Psoas muscle (tissue), 8 donors: Measurements from ENCODE around the gene TRAPPC12. TPM values are rescaled to one million over a fixed set of nuclear protein-coding genes. Genes with fewer than 3 reads are reported as not detected.

Experiments used
- ATAC-seq, 4 donors: fragments of 200-7000 bp; cut with Tn5 transposase; one replicate each; pipeline ENCODE4 v1.9.1; 2020; ENCODE audit warnings: moderate library complexity in 3 of 4, mild to moderate bottlenecking in 2 of 4
- DNase-seq, 2 donors: peaks; one replicate each; pipeline ENCODE4 v3.0.0-alpha.2; 2020
- H3K27ac ChIP-seq: fragments of 200-600 bp; one replicate; pipeline ENCODE4 v1.8.0; 2022
- H3K27me3 ChIP-seq, 3 donors: fragments of 200-600 bp in 1 of 3; one replicate each; pipeline versions ENCODE4 v1.6.1 to v1.8.0; 2013 to 2022; ENCODE audit warnings: low read length in 2 of 3, mild to moderate bottlenecking in 2 of 3, moderate library complexity in 1 of 3; ENCODE audit not compliant: insufficient read depth in 3 of 3
- H3K36me3 ChIP-seq, 2 donors: fragments of 200-600 bp in 1 of 2; one replicate each; pipeline versions ENCODE4 v1.6.1 to v1.8.0; 2013 to 2022; ENCODE audit warnings: low read depth in 1 of 2, mild to moderate bottlenecking in 1 of 2, moderate library complexity in 1 of 2; ENCODE audit not compliant: insufficient read depth in 1 of 2
- H3K4me1 ChIP-seq: fragments of 200-600 bp; one replicate; pipeline ENCODE4 v1.8.0; 2022
- H3K4me3 ChIP-seq: fragments of 200-600 bp; one replicate; pipeline ENCODE4 v1.8.0; 2022; ENCODE audit warnings: mild to moderate bottlenecking
- H3K9me3 ChIP-seq: fragments of 200-600 bp; one replicate; pipeline ENCODE4 v1.8.0; 2022
- WGBS, 3 donors: extraction: QIAGEN DNeasy Blood & Tissue Kit; methylation state at CpG; one replicate each; pipeline versions ENCODE4 v1.1.6 to v1.1.7; 2013; 5-methylcytosine and 5-hydroxymethylcytosine counted together
- intact Hi-C, 2 donors: fragments of 100-400 bp; cut with DNase I; formaldehyde crosslinking; loops; one replicate each; pipeline versions ENCODE4 v1.11.0 to v1.14.2; 2022
- polyA plus RNA-seq, 3 donors: library from polyadenylated mRNA; stranded (reverse); fragments of 200-250 nt; gene quantifications; one replicate each; pipeline ENCODE4 v1.2.3, GENCODE V29; 2013
- total RNA-seq, 4 donors: library from RNA; stranded (reverse); fragmentation: NEBNext Ultra II Directional in 2 of 4; extraction: Animal tissue kit (Norgen Biotek cat#: 25700) in 2 of 4; gene quantifications; one replicate each; pipeline versions ENCODE4 v1.2.1 to v1.2.4, GENCODE V29; 2021 to 2023
- TF ChIP-seq, protein P1 (sequence below): fragments of 200-600 bp; IDR thresholded peaks from one replicate; pipeline ENCODE4 v1.8.0; 2022; ENCODE audit warnings: antibody characterized with exemption
- donor health status: healthy with polysubstance abuse.
- donor health status: DM: no; HTN: no; CAD: no; lungs with moderate emphysema.
- donor health status: Bipolar disorder and iron deficiency.
- donor health status: healthy.
- donor health status: DM: yes; HTN: yes; CAD: no.
- donor health status: DM: no; HTN: no; CAD: no.
- donor health status: DM: no; HTN: no; CAD: no.
- donor health status: DM: yes; HTN: yes; CAD: no.

TRAPPC12 gene
- total and polyA plus RNA-seq, 7 donors = 28.7 to 90.3 (median 56.7) TPM

DNA sequence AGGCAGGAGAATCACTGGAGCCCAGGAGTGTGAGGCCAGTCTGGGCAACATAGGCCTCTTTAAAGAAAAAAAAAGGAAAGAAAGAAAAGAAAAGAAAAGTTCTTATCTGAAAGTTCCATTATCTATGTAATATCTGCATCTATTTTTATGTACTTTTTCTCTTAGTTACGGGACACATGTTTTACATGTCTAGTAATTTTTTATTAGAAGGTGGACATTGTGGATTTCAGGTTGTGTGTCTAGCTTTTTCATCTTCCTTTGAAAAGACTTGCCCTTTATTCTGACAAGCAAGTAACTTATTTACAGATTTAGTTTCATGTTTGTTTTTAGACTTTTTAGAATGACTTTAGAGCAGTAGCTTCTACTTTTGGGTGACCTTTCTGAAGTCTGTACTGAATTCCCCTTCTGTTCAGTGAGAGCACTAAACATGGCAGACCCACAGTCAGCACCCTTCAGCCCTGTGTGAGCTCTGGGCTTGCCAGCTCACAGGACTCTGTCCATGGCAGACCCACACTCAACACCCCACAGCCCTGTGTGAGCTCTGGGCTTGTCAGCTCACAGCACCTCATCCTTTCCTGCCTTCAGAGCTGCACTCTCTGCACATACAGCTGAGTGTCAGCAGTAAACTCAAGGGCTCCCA, 17.5 kb downstream of the TRAPPC12 start:
- 99 to 100% (median 100%) methylated on average over 1 of the region's 1 CpG for WGBS, 3 donors
- TF ChIP-seq, protein P1, sequence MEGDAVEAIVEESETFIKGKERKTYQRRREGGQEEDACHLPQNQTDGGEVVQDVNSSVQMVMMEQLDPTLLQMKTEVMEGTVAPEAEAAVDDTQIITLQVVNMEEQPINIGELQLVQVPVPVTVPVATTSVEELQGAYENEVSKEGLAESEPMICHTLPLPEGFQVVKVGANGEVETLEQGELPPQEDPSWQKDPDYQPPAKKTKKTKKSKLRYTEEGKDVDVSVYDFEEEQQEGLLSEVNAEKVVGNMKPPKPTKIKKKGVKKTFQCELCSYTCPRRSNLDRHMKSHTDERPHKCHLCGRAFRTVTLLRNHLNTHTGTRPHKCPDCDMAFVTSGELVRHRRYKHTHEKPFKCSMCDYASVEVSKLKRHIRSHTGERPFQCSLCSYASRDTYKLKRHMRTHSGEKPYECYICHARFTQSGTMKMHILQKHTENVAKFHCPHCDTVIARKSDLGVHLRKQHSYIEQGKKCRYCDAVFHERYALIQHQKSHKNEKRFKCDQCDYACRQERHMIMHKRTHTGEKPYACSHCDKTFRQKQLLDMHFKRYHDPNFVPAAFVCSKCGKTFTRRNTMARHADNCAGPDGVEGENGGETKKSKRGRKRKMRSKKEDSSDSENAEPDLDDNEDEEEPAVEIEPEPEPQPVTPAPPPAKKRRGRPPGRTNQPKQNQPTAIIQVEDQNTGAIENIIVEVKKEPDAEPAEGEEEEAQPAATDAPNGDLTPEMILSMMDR = no peak
- intact Hi-C loops = no loop called here
- H3K4me3 ChIP-seq = no peak overlapping the region
- ATAC-seq (no peak), DNase-seq (no peak)
- H3K4me1 ChIP-seq = peaks cover 7% of the 10 kb centered on the region
- H3K36me3 ChIP-seq = peaks cover 3 to 34% of the 10 kb centered on the region in 2 donors
- H3K9me3 ChIP-seq = peaks cover 16% of the 10 kb centered on the region
- no peaks in the 10 kb centered on the region for H3K27me3 ChIP-seq
- H3K27ac ChIP-seq = no peak overlapping the region

DNA sequence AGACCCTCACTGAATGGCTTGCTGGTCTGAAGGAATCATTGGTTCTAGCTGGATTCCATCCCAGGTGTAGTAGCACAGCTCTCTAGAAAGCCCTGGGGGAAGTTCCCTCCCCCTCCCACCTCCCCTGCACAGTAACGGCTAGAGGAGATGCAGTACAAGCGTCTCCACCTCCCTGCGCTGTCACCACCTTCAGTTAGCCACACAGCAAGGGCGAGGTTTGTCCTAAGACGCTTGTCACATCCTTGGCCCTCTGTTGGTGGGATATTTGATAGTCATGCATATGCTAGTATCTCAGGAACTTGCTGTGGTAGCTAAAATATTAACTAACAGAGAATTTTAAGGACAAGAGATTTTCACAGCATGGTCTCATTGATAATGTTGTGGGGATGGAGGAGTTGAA, 19.4 kb downstream of the TRAPPC12 start:
- Histone ChIP-seq H3K9me3 (peaks cover 16% of the 10 kb centered on the region), H3K4me1 (peaks cover 7% of the 10 kb centered on the region), H3K4me3 (no peak overlapping the region), H3K27me3 (no peaks in the 10 kb centered on the region), H3K27ac (no peak overlapping the region), H3K36me3 (peaks cover 0 to 34% of the 10 kb centered on the region in 2 donors)
- intact Hi-C loops = no loop called here
- TF ChIP-seq, protein P1 = no peak
- no peak for DNase-seq
- no peak for ATAC-seq
- 72 to 90% (median 83%) methylated on average over 5 of the region's 5 CpGs for WGBS, 3 donors

DNA sequence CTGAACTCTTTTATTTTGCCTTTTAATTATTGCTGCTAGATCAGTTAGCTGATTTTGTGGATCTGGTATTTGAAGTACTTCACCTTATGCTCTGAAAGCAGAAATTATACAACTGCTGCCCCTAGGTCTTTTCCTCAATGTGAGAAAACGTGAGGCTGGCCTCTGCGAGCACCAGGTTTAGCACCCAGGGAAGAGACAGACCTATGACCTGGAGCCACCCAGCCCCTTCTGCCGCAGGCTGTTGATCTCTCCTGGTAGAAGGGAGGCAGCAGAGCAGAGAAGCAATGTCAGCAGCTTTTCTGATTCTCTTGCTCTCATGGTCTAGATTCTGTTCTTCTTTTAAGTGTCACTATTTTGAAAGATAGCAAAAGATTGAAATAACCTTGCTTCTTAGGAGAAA, 19.9 kb downstream of the TRAPPC12 start:
- Histone ChIP-seq H3K4me1 (peaks cover 7% of the 10 kb centered on the region), H3K36me3 (peaks cover 0 to 34% of the 10 kb centered on the region in 2 donors), H3K27ac (peak overlapping the region; percentile 12), H3K27me3 (no peaks in the 10 kb centered on the region), H3K9me3 (peaks cover 16% of the 10 kb centered on the region), H3K4me3 (no peak overlapping the region)
- DNase-seq (no peak), ATAC-seq (no peak)
- WGBS, 3 donors = 30 to 65% (median 33%) methylated on average over 3 of the region's 3 CpGs
- intact Hi-C loops = no loop called here
- TF ChIP-seq, protein P1 = no peak

DNA sequence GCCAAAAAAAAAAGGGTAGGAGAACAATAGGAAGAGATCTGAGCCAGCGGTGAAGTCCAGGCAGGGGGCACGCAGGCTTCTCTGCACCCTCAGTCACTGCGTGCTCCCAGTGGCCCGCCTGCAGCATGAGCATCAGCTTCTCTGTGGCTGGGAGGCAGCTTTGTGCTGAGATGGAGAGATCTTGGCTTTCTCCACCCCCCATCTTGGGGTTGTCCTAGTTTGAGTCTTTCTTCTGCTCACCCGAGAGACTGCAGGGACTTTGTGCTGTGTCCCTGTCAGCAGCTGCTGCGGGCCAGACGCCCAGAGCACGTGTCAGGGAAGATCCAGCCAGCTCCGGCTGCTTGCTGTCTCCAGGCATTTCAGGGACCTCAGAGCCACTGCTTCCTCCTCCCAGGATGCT, 20.3 kb downstream of the TRAPPC12 start:
- intact Hi-C loops = no loop called here
- TF ChIP-seq, protein P1 = no peak
- ATAC-seq (peak; percentile 88 to 98 (median 93)), DNase-seq (peak; percentile 50 to 82)
- no peak overlapping the region for H3K4me3 ChIP-seq
- 10 to 19% (median 15%) methylated on average over 9 of the region's 9 CpGs for WGBS, 3 donors
- peak overlapping the region; percentile 12 for H3K27ac ChIP-seq
- H3K36me3 ChIP-seq = peaks cover 0 to 34% of the 10 kb centered on the region in 2 donors
- H3K4me1 ChIP-seq = peaks cover 7% of the 10 kb centered on the region
- H3K27me3 ChIP-seq = no peaks in the 10 kb centered on the region
- H3K9me3 ChIP-seq = peaks cover 16% of the 10 kb centered on the region
